ENCODE measurements around the gene SCAF8. TPM values are rescaled to one million over a fixed set of nuclear protein-coding genes. Genes with fewer than 3 reads are reported as not detected.

Gene SCAF8
- total and polyA plus RNA-seq, 2 of the 8 experiments (the other 6 are each of a cell fraction or from before 2014, with no cell fraction given) = 20.3 to 46.3 TPM

DNA sequence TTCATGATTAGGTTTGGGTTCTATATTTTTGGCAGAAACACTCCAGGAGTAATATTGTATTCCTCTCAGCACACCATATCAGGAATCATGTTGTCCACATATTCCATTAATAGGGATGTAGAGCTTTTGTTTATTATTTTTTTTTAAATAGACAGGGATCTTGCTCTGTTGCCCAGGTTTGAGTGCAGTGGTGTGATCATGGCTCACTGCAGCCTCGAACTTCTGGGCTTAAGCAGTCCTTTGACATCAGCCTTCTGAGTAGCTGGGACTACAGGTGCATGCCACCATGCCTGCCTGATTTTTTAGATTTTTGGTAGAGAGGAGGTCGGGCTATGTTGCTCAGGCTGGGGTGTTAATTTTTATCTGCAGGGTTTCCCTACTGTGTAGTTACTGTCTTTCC is 12.0 kb downstream of the SCAF8 start (continued):
- TF ChIP-seq BACH1 (IDR thresholded peaks at IDR 0.05; ENCODE audit: low read length) = no peak
- TF ChIP-seq PHF8 (conservative IDR thresholded peaks at IDR 0.05; ENCODE audit: low read depth, low read length) = no peak
- TF ChIP-seq BCL11A (IDR thresholded peaks at IDR 0.05; ENCODE audit: low read depth in 2 of 2, low read length in 2 of 2) = no peak
- TF ChIP-seq MAFK (IDR thresholded peaks at IDR 0.05; ENCODE audit: low read depth, low read length) = no peak
- TF ChIP-seq SRF (IDR thresholded peaks at IDR 0.05; ENCODE audit: low read depth, low read length) = no peak
- TF ChIP-seq KDM4A (IDR thresholded peaks at IDR 0.05; ENCODE audit: low read depth, low read length, severe bottlenecking) = no peak
- TF ChIP-seq KDM1A (IDR thresholded peaks at IDR 0.05; ENCODE audit: borderline replicate concordance, low read length) = no peak
